SK-N-MC (cell line): ENCODE measurements around the gene NPTN.

Experiments
- EZH2 ChIP-seq: fragments of 200-600 bp; sonication (generic); IDR thresholded peaks from one replicate; pipeline ENCODE4 v1.6.1; 2017; ENCODE audit warnings: antibody characterized with exemption
- FOXP2 ChIP-seq: optimal IDR thresholded peaks from 2 replicates; pipeline ENCODE3; 2011; ENCODE audit warnings: mild to moderate bottlenecking, moderate library complexity; ENCODE audit not compliant: insufficient read depth; ENCODE audit errors: extremely low read length, control extremely low read depth
- POLR2AphosphoS5 ChIP-seq: IDR thresholded peaks from 2 replicates; pipeline ENCODE4 v1.6.1; 2012; ENCODE audit warnings: mild to moderate bottlenecking, low read depth, low read length, borderline replicate concordance

DNA sequence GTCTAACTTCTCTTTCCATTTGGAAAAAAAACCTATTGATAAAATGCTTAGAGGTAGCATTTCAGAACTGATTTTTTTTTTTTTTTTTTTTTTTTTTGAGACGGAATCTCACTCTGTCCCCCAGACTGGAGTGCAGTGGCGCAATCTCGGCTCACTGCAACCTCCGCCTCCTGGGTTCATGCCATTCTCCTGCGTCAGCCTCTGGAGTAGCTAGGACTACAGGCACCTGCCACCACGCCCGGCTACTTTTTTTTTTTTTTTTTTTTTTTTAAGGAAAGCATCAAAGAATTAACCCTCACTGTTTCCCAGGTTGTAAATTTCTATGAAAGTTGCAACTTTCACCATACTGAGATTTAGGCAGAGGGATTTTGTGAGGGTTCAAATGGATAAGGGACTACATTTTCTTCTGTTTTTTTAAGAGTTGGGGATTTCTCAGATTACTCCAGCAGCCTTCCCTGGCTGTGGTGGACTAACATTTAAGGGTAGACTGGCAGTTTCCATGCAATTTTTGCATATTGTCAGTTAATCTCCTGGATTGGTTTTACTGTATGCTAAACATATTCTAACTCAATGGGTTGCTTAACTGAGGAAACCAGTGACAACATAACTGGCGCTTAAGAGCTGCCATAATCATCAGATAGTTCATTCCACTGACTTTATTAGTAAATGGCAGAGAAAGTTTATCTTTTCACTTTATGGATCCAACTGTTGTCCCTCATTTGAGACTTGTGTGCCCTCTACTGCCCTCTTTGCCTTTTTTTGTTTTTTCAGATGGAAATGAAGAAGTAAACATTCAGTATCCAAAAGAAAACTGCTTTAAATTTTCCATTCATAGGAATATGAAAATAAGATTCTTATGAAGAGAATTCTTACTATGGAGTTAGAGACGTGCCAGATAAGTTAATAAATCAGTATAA is 93.7 kb downstream of the NPTN start:
- TF ChIP-seq EZH2 (no peak), POLR2AphosphoS5 (no peak), FOXP2 (no peak)
